HT-29 (cell line): ENCODE measurements around the gene NFE2L1. TPM values are rescaled to one million over a fixed set of nuclear protein-coding genes. Genes with fewer than 3 reads are reported as not detected.
"Not testable (repeated sequence)": the region's sequence is repeated elsewhere in the genome, so short reads cannot be mapped to it uniquely, and the experiment has no call there.

Source experiments
- DNase-seq: peaks from one replicate; pipeline ENCODE4 v3.0.0-alpha.2; 2015; ENCODE audit warnings: low spot score
- total RNA-seq: library from RNA; depleted of rRNA; stranded (reverse); fragments of >200 nt; shearing (Covaris generic); gene quantifications from 2 replicates; pipeline ENCODE4 v1.2.3, GENCODE V29; 2014

Gene NFE2L1
- total RNA-seq, 1 experiment from 2014 or later: 39.5 TPM

- DNase-seq: peak; percentile 88
Observed at GRCh38 chr17:48023400-48024148, 24.6 kb upstream of the NFE2L1 start.

DNA sequence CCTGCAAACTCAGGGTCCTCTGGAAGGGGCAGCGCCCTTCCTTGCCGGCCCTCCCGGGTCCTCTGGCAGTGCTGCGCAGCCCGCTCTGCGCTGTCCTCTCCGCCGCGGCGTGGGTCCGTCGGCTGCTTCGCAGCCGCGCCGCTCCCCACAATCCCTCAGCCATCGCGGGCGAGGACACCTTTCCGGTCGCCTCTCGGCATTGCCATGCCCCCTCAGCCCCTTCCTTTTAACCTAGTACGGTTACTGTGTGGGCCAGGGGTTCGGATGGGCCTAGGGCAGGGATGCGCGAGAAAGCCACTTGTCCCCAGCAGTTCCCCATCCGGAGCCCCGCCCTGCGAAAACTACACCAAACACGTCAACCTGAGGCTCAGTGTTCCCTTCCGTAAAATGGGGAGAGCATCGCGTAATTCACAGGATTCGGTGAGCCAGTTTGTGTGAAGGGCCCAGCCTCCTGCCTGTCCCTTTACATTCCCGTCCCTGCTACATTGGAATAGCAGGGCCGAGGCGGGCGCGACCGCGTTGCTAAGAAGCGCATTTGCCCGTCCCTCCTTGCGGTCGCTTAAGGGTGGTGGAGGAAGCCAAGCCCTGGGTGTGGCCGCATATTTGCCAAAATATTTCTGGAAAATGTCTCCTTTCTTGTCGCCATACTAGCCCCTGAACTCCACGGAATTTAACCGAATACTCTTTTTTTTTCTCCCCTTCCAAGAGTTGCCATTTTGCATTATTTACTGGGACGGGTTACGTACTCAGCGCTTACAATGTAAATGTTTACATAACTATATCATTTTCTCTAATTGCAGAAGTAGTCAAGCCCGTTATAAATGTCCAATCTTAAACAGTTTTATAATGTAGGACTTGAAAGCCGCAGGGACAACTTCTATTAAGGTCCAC, 23.8 kb upstream of the NFE2L1 start:
- peak; percentile 89 for DNase-seq

GRCh38 chr17:48025040-48025903, 22.9 kb upstream of the NFE2L1 start:
- peak; percentile 98 for DNase-seq

DNA sequence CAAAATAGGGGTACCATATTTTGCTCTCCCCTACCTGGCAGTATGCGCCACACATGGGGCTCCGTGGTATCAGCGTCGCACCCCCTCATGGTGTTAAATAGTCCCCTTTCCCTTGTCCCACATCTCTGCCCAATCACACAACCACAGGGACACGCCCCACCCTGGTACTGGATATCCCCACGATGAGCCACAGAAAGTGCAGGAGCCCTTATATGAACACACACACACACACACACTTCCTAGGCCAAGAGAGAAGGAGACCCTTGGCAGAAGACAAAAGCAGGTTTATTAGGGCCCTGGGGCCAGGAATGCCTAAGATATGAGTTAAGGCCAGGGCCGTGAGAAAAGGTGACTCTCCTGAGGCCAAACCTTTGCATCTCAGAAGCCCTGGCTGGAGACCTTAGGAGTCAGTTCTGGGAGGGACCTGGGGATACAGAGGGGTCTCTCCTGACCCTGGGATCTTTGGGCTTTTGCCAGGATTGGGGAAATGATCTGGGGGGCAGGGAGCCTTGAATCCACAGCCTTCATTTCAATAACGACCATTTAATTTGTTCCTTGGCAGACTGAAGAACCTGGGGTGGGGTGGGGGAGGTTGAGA, 22.2 kb upstream of the NFE2L1 start:
- no peak for DNase-seq

DNA sequence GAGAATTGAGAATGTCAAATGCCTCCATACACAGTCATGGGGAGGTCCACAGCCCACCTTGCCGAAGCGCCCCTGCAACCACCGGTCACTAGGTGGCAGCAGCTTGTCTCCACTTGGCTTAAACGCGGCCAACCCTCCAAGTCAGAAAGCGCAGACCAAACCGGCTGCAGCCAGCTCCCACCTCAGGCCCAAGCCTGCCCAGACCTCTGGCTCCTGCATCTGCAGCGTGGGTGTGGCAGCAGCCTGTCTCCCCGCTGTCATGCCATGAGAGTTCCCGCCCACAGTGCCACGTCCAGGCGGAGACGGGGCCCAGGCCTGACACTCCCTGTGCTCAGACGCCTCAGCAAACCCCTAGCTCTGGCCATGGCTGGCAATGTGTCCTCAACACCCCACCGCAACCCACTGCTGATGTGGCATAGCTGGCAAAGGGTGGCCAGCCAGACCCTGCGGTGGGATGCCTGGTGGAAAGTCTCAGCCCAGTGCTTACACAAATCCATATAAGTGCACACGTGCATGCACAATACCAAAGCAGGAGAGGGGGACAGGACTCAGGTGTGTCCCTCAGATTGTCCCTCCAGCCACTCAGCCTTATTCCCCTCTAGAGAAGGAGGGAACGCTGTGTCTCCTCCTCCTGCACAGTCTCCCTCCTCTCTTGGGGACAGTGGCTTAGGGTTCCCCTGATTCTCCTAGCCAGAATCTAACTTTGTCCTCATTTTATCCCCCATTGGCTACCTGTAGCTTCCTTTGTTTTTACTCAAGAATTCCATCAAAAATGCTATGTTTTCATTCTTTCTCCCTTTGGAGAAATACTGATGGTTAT, 21.4 kb upstream of the NFE2L1 start:
- peak; percentile 89 for DNase-seq

- no peak for DNase-seq
Observed at GRCh38 chr17:48027322-48027981, 20.7 kb upstream of the NFE2L1 start.

- DNase-seq: no peak
Observed at GRCh38 chr17:48028736-48029135, 19.4 kb upstream of the NFE2L1 start.

GRCh38 chr17:48030531-48030930, 17.6 kb upstream of the NFE2L1 start:
- no peak for DNase-seq

DNA sequence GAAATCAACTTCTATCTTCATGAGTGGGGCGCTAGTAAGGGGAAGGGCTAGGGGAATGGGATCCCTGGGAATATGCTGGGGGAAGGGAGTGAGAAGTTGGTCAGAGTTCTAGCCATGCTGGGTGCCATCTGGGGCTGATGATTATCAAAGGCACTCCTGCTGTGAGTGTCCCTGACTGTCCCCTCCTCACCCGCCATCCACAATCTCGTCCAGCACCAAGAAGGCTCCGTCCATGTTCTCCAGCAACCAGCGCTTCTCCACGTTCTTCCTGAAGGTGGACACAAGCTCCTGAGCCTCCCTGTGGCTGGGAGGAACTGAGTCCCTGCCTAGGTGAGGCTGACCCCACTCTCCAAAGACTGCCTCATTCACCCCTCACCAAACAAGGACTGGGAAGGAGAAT, 16.2 kb upstream of the NFE2L1 start:
- no peak for DNase-seq

- DNase-seq: not testable (repeated sequence)
Observed at GRCh38 chr17:48034734-48035133, 13.4 kb upstream of the NFE2L1 start.

DNA sequence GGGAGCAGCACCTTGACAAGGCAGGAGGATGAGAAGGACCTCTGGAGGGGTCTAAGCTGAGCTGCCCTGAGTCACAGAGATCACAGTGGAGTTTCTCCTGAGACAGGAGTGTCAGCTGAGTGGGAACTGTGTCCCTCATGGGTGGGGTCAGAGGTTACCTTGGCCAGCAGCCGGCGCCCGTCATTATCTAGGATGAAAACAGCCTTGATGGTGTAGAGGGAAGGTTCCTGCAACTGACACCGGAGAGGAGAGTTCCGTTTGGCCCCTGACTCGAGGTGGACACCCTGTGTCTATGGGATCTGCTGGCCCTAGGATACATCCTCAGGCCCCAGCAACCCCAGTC, 11.5 kb upstream of the NFE2L1 start:
- DNase-seq: no peak

DNA sequence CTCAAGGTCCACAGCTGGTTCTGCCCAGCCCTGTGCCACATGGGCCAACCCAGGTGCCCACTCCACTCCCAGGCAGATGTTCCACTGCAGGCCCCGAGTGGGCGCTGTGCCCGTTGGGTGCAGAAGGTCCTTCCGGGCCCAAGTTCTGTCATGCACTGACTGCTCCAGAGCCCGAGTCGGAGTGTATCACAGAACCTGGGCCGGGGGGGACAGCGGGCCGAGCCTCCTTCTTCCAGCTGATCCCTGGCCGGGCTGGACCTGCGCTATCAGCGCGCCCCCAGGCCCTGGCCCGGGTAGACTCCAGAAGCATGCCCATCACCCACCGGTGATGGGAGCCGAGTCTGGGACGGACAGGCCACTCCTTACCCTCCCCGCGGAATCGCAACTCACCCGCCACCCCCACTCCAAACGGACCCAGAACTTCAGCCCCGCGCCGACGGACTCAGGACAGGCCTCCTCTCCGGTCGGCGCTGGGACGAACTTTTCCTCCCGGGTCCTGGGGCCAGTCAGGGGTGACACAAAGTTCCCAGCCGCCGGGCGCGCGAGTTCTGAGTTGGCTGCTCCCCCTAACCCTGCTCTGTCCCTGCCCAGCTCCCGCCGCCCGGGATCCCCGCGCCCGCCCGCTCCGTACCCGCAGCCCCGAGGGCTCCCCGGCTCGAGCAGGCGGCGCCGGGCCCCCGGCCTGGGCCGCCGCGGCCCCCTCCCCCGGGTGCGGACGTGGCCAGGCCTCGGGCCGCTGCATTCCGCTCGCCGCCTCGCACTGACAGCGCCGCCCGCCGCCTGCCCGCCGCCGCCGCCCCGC, 10.9 kb upstream of the NFE2L1 start, which contains the start of gene COPZ2:
COPZ2 (minus strand) TSS at position 762 of the 802 bp plus-strand sequence; CDS start at position 742, 20 bp downstream.
- DNase-seq: peak; percentile 59

GRCh38 chr17:48037838-48038323, 10.3 kb upstream of the NFE2L1 start:
- no peak for DNase-seq

DNA sequence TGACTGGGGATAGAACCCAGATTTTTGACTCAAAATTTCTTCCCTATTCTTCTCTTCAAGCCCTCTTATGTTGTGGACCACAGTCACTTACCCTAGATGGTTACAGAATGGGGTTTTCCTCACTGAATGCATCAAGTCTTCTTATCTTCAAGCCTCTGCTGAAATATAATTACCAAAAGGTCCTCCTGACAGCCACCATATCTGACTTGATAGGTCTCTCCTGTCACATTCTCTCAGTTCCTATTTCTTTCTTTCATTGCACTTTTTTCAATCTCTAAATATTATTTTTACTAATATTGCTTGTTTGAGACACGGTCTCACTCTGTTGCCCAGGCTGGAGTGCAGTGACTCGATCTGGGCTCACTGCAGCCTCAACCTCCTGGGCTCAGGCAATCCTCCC, 9.5 kb upstream of the NFE2L1 start:
- DNase-seq: no peak

DNA sequence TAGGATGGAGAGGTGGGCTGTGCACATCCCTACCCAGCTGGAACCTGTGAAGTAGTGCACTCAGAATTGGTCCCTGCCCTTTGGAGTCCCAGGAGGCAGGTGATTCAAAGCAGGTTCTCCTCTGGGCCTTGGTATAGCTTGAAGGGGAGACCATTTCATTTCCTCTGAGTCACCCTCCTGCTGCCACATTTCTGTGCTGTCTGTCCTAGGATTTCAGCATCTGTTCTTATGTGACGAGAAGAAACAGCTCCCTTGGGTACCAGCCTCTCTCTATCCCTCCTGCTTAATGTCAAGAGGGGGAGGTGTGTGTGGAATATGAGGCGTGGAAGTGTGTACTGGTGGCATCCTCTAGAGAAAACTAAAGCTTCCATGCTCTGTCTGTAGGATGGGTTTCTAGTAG, 5.0 kb upstream of the NFE2L1 start:
- no peak for DNase-seq

GRCh38 chr17:48044851-48045250, 3.3 kb upstream of the NFE2L1 start:
- no peak for DNase-seq

GRCh38 chr17:48045316-48046001, 2.7 kb upstream of the NFE2L1 start:
- no peak for DNase-seq

GRCh38 chr17:48046296-48046695, 1.9 kb upstream of the NFE2L1 start:
- DNase-seq: no peak
